ENCODE results near the gene ALLC.

The ALLC gene

GRCh38 chr2:3727397-3728045, 69.5 kb downstream of the ALLC start:
- no peak for DNase-seq

- peak; percentile 35 for DNase-seq
These were observed 70.4 kb downstream of the ALLC start for GRCh38 chr2:3728104-3729054.

- no peak for DNase-seq
These were observed 71.1 kb downstream of the ALLC start for GRCh38 chr2:3729055-3729448.

GRCh38 chr2:3729786-3730185, 71.8 kb downstream of the ALLC start:
- no peak for DNase-seq

- DNase-seq = no peak
These were observed 72.6 kb downstream of the ALLC start for GRCh38 chr2:3730646-3731045.

GRCh38 chr2:3731829-3732228, 73.8 kb downstream of the ALLC start:
- DNase-seq = no peak

- DNase-seq = no peak
These were observed 78.1 kb downstream of the ALLC start for GRCh38 chr2:3736112-3736511.

GRCh38 chr2:3737128-3737527, 79.1 kb downstream of the ALLC start:
- DNase-seq = no peak

GRCh38 chr2:3738454-3738853, 80.5 kb downstream of the ALLC start:
- peak; percentile 55 for DNase-seq

- no peak for DNase-seq
These were observed 81.3 kb downstream of the ALLC start for GRCh38 chr2:3739313-3739712.

GRCh38 chr2:3741396-3741795, 83.4 kb downstream of the ALLC start:
- no peak for DNase-seq

- no peak for DNase-seq
These were observed 84.0 kb downstream of the ALLC start for GRCh38 chr2:3741867-3742602.

- DNase-seq = no peak
These were observed 84.9 kb downstream of the ALLC start for GRCh38 chr2:3742743-3743508.

- DNase-seq = no peak
These were observed 86.1 kb downstream of the ALLC start for GRCh38 chr2:3743951-3744555.

- DNase-seq = no peak
These were observed 87.9 kb downstream of the ALLC start for GRCh38 chr2:3745920-3746319.

- no peak for DNase-seq
These were observed 89.1 kb downstream of the ALLC start for GRCh38 chr2:3747032-3747654.

GRCh38 chr2:3747826-3748225, 89.8 kb downstream of the ALLC start:
- no peak for DNase-seq

- DNase-seq = no peak
These were observed 91.2 kb downstream of the ALLC start for GRCh38 chr2:3749201-3749600.

- DNase-seq = no peak
These were observed 93.3 kb downstream of the ALLC start for GRCh38 chr2:3751251-3751650.

- no peak for DNase-seq
These were observed 93.8 kb downstream of the ALLC start for GRCh38 chr2:3751806-3752205.

Measured in hematopoietic multipotent progenitor cell treated with erythropoietin and hydrocortisone succinate and interleukin-3 and kit ligand, for 8 days (in vitro differentiated cells).